HG03439 (cell line): ENCODE results near the gene OLIG1.

ENCODE experiments used
- ATAC-seq: cut with Tn5 transposase; IDR thresholded peaks from one replicate; pipeline ENCODE4 v1.9.1; 2021; ENCODE audit warnings: mild to moderate bottlenecking, moderate library complexity; ENCODE audit not compliant: unreplicated experiment

The OLIG1 gene

DNA sequence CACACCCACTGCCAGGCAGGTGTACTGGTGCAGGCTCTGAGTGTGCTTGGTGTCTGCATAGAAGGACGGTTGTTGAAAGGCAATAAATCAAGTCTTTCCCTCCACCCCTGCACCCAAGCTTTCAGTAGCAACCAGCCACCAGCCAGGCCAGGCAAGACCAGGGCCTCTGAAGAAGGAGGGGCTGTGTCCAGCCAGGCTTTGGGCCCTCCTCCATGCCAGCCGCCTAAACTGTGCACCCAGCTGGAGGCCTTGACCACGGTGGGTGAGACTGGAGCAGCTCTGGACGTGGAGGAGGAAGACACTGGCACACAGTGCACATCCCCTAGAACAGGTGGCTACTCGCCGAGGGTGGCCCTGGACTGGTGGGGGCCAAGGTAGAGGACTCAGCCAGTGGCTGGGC lies 39.3 kb upstream of the OLIG1 start:
- ATAC-seq: no peak

DNA sequence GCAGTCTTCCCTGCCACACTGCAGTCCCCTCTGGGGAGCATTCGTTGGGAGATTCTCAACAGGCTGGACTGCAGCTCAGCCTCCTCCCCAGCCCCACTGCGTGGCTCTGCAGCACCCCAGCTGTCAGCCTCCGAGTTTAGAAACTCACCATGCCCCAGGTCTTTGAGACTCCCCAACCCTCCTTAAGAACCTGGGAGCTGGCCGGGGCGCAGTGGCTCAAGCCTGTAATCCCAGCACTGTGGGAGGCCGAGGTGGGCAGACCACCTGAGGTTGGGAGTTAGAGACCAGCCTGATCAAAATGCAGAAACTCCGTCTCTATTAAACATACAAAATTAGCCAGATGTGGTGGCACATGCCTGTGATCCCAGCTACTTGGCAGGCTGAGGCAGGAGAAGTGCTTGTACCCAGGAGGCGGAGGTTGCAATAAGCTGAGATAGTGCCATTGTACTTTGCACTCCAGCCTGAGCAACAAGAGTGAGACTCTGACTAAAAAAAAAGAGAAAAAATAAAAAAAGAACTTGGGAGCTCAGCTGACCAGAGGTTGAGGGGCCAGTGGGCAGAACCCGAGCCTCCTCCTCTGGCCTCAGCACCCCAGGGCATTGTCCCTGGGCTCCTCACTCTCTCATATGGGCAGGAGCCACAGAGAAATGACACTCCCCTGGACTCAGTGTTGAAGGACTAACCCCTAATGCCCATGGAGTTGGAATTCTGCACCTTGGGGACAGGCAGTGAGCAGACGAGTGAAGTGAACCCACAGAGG lies 38.6 kb upstream of the OLIG1 start:
- ATAC-seq: no peak

DNA sequence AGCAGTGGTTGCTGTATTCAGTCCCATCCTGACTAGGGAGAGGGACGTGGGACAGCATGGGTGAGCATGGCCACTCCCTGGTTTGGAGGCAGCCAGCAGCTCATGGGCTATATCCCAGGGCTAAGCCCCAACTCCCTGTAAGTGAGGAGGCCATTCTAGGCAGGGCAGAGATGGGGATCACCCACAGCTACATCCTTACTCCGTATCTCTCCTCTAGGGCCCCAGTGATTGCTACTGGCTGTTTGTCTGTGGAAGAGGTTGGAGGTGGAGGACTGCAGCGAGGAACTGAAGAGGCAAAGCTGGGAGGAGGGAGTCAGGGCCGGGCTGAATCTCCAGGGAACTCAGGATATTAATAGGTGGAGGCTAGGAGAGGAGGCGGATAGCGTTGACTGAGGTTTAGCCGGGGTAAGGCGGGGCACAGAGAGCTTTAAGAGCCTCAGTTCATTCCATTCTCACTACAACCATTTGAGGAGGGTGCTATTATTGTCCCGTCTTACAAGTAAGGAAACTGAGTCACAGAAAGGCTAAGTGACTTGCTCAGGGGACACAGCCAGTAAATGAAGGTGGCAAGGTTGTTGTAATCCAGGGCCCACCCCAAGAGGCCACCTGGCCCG lies 37.4 kb upstream of the OLIG1 start:
- no peak for ATAC-seq

DNA sequence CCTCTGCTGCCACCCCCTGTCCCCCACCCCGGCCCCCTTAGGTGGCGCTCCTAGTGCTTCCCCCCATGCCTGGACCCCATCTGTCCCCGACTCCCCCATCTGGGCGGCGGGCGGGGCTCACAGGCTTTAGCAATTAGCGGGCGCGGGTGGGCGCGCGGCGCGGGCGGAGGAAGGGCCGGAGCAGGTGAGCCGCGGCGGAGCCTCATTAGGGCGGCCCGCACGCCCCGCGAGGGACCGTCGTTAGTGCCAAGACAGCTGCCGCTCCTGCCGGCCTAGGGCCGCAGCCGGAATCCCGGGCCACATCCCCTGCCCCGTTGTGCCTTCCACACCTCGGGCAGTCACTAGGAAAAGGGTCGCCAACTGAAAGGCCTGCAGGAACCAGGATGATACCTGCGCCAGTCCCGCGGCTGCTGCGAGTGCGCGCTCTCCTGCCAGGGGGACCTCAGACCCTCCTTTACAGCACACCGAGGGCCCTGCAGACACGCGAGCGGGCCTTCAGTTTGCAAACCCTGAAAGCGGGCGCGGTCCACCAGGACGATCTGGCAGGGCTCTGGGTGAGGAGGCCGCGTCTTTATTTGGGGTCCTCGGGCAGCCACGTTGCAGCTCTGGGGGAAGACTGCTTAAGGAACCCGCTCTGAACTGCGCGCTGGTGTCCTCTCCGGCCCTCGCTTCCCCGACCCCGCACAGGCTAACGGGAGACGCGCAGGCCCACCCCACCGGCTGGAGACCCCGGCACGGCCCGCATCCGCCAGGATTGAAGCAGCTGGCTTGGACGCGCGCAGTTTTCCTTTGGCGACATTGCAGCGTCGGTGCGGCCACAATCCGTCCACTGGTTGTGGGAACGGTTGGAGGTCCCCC lies 36.6 kb upstream of the OLIG1 start:
- no peak for ATAC-seq

DNA sequence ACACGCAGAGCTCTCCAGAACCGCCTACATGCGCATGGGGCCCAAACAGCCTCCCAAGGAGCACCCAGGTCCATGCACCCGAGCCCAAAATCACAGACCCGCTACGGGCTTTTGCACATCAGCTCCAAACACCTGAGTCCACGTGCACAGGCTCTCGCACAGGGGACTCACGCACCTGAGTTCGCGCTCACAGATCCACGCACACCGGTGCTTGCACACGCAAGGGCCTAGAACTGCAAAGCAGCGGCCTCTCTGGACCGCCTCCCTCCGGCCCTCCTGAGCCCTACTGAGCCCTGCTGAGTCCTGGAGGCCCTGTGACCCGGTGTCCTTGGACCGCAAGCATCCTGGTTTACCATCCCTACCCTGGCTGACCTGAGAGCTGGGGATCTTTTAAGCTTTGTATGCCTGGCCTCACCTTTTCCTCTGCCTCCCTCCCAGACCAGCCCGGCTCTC lies 36.0 kb upstream of the OLIG1 start:
- ATAC-seq: no peak

DNA sequence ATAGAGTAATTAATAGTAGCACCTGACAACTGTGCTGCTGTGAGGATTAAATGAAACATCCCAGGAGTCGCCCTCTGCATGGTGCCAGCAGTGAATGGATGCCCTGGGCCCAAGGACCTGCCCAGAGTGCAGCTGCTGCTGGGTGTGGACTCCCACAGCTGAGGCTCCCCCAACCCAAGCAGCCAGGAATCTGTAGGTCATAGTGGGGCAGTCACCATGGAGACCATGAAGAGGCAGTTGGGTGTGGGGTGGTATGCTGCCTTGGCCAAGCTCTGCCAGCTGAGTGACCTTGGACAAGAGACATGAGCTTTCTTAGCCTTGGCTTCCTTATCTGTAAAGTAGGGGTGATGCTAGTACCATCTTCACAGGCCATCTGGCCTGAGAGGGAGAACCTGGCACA lies 34.8 kb upstream of the OLIG1 start:
- no peak for ATAC-seq

DNA sequence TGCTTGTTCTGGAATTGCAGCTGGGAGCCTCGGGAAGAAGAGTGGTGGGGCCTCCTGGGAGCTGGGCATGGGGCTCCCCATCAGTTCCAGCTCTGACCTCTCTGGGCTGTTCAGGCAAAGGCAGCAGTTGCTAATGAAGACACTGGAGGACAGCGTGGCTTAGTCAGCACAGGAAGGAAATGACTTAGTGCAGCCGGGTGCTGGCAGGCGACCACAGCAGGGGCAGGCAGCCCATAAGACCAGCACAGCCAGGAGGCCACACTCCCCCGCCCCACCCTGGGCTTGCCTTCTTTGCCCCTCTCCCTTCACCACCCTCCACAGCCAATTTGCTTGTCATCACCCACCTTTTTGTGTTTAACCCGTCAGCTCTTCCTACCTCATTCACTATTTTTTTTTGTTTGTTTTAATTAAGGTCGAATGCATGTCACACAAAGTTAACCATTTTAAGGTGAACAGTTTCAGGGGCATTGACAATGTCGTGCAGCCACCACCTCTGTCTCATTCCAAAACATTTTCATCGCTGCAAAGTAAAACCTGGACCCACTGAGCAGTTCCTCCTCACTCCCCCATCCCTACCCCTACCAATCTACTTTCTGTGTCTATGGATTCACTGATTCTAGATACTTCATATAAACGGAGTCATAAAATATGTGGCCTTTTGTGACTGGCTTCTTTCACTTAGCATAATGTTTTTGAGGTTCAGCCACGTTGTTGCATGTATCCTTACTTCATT lies 33.3 kb upstream of the OLIG1 start:
- ATAC-seq: no peak

DNA sequence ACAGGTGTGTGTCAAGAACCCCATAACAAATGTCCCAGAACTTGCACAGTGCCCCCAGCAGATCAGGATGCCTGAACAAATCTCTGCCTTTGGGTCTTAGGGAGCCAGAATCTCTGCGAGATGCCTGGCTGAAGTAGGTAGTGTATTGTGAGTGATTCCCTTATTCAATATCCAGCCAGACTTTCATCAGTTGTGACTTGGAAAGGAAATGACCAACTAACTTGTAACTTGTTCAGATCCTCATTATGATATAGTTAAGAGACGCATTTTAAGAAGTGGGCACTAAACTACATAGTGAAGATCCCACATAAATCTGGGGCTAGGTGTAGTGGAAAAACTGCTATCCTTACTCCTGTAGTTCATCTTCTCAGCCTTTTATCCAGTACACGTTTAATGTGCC lies 32.4 kb upstream of the OLIG1 start:
- ATAC-seq: no peak

DNA sequence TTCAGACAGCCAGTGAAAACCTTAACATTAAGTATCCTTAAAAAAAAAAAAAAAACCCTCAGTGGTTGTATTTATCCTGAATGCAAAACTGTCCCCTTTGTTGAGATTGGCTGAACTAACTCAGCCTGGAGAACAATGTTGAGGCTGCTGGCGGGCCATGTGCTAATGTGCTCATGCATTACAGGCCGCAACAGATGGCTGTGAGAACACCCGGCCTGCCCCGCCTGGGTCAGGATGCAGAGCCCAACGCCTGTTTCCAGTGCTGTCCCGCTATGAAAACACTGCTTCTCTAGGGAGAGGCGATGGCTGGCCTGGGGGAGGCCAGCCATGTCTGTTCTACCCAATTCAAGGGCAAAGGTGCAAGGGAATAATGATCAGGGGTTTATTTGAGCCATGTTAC lies 30.4 kb upstream of the OLIG1 start:
- ATAC-seq: no peak

DNA sequence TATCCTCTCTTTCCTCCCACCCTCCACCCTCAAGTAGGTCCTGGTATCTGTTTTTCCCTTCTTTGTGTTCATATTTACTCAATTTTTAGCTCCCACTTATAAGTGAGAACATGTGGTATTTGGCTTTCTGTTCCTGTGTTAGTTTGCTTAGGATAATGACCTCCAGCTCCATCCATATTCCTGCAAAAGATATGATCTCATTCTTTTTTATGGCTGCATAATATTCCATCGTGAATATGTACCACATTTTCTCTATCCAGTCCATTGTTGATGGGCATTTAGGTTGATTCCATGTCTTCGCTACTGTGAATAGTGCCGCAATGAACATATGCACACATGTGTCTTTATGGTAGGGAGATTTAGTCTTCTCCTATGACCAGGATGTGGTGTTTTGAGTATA lies 29.7 kb upstream of the OLIG1 start:
- no peak for ATAC-seq

DNA sequence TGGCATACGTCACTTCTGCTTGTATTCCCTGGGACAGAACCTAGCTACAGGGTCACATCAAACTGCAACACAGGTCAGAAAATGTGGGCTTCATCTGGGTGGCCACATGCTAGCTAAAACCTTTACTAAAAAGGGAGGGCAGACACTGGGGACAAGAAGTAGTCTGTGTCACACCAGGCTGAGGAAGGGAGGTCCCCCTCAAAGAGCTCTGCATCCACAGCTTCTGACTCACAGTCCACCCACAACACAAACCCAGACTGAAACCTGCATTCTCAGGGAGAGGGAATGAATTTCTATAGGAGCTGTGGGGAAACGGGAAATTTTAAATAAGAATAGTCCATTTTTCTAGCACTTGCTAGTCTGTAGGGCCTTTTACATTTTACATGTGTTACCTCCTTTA lies 28.0 kb upstream of the OLIG1 start:
- no peak for ATAC-seq

DNA sequence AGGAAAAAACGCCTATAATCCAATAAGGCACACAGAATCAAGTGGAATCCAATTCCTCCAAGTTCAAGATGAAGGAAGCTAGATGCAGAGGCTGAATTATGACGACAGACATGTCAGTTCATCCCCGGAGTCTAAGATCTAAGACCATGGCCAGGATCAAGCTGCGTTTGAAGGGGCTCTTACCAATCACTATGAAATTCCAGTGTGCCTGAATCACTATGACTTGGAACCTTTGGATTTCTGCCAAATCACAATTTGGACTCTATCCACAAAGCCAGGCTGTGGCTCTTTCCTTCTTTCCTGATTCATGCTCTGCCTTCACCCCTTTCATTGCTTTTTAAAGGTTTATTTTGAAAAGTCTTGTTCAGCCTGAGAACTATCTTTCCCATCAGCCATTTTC lies 27.1 kb upstream of the OLIG1 start:
- ATAC-seq: no peak

DNA sequence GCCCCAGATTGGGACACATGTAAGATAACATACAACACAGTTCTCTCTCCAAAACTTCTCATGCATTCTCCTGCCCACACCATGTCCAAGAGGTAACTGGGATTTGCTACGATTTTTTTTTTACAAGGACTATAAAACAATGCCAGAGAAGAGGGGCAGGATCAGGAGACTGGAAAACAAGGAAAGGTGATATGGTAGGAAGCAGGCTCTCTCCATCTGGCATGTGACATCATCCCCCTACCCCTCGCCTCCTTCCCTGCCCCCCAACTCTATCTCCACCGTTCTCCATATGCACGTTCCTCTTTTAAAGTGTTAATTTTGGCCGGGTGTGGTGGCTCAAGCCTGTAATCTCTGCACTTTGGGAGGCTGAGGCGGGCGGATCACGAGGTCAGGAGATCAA lies 23.5 kb upstream of the OLIG1 start:
- ATAC-seq: no peak

DNA sequence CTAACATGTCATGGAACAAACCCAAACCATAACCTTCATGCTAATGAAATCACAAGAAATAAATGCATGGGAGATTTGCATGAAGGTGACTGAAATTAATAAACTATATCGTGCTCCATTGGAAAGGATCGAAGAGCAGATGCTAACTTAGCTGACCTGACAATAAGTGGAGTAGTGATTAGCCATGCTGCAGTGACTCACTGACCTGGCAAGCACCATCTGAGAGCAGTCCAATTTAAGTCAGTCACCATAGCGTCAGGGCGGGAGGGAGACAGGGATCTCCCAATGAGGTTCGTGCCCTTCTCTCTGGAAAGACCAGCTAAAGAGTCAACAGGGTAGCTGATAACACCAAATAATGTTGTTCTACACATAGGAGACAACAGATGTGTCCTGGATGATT lies 22.7 kb upstream of the OLIG1 start:
- no peak for ATAC-seq

DNA sequence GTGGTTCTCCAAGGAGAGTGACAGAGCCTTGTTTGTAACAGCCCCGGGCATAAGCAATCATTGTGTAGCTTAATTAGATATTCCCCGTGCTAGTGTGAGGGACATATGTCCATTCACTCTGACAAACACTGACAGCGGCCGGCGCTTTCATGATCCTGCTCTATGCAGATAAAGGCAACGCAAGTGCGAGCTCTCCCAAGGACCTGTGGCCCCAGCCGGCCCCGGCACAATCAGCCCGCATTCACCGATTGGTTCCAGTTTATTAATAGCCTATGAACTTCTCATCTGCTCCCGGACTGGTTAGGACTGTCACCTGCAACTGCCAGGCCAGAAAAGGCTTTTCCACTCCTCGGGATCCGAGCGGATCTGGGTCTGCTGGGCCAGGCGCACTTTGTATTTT lies 18.0 kb upstream of the OLIG1 start:
- no peak for ATAC-seq

DNA sequence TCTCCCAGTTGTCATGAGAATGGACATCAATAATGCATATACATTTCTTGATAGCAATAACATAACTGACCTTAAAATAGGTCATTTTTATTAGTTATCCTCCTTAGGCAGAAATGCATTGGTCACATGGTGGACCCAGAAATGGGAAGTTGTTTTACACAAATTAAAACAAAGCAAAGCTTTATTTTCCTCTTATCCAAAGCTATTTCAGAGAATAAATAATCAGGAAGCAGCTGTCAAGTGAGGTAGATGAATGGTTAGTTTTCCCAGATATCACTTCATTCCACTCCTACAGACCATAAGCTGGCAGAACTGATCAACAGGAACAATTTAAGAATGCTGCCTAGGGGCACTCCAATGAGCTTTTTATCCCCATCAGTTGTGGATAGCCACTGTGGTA lies 16.0 kb upstream of the OLIG1 start:
- ATAC-seq: no peak

DNA sequence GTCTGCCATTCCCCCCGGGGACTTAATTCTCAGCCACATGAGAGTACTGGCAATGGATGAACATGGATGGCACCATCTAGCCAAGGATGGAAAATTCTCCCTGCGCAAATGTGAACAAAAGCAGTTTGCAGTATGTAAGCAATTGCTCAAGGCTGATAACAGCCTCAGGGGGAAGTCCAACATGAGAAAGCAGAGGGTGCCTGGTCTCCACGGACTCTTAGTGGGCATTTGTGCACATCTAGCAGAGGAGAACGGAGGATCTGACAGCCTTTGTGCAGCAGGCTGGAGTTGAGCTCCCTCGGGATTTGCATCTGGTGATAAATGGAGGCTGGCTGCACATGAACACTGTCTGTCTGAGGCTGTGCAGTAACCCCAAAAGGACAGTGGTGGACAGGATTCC lies 13.9 kb upstream of the OLIG1 start:
- ATAC-seq: no peak

DNA sequence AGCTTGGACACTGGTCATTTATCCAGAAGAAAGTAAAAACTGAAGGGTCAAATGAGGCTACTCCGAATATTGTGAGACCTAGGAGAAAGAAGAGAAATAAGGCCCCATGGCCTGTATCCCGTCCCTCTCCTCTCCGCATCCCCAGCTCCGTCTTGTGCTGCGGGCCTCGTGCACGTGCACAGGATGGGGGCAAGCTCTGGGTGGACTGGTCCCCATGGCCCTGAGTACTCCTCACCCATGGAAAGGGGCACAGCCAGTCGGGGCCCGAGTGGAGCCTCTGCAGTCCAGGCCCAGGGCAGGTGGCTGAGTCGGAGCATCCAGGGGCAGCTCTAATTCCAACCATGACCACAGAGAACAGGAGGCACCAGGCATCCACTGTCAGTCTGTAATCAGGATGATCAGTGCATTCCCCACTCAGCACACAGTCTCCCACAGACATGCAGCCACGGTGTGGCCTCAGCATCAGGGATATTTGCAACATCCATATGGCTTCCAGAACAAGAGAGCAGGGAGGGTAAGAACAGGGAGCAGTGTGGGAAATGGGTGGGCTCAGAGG lies 12.5 kb upstream of the OLIG1 start:
- ATAC-seq: no peak

DNA sequence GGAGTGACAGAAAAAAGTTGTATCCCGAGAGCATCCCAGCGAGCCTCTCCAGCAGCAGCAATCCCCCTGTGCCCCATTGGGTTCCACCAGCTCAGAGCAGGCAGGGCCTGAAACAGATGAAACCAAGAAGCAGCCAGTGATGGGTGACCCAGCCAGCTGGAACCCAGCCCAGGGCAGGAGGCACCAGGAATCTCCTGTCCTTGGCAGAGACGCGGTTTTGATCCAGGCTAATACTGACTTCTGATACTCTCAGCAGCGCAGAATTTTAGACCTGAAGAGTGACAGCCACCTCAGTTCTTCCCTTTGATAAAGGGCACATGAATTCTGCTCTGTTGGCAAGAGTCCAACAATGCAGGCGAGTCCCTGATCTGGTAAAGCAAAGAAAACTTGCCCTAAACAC lies 11.4 kb upstream of the OLIG1 start:
- ATAC-seq: no peak

DNA sequence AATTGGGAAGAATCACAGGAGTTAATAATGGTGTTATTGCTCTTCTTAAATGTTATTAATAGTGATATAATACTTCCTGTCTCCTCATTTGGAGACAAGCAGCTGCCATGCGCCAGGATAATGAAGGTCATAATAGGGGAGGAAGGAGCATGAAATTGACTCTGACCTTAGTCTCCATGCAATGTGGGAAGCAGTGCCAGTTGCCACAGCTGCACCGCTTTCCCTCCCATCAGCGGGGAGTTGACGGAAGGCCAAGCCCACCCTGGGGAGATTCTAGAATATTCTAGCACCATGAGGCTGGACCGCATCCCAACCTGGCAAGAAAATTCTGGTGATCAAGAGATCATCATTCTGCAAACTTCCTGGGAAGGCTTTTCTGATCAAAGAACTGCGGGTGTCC lies 11.0 kb upstream of the OLIG1 start:
- no peak for ATAC-seq

DNA sequence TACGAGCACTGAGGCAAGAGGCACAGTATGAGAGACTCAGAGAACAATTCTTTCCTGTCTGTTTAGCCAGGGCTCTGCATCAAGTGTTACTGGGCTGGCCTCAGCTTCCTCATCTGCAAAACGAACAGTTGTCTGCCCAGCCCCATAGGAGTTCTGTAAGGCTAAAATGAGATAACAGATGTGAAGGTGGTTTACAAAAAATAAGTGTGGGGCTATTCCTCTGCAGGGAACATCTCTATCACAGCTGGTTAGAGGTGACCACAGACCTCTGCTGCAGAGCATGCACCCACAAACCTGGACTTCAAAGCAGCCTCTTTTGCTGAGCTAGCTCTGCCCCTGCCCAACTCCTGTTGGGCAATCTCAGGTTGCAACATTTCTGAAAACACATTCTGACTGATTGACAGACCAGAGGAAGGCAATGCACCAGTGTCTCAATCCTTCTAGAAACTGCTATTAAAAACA lies 10.5 kb upstream of the OLIG1 start:
- ATAC-seq: no peak
